MM.1S (cell line): ENCODE data around the gene SPOCK3.

Experiments used
- DNase-seq: peaks from one replicate; pipeline ENCODE4 v3.0.0-alpha.2; 2015
- H2AFZ ChIP-seq: fragments of 300-600 bp; sonication (generic); 2 replicates; pipeline ENCODE4 v1.6.0; 2016; ENCODE audit warnings: antibody characterized with exemption, low read length
- H3F3A ChIP-seq: fragments of 300-600 bp; sonication (generic); 2 replicates; pipeline ENCODE4 v1.6.1; 2016; ENCODE audit warnings: mild to moderate bottlenecking, antibody characterized with exemption, low read length, moderate library complexity, mixed read lengths; ENCODE audit not compliant: insufficient read depth
- H3K27ac ChIP-seq: fragments of 300-600 bp; sonication (generic); 2 replicates; pipeline ENCODE4 v1.5.1; 2016; ENCODE audit warnings: mild to moderate bottlenecking, low read length
- H3K27me3 ChIP-seq: fragments of 300-600 bp; sonication (generic); replicated peaks from 2 replicates; pipeline ENCODE4 v1.6.0; 2016; ENCODE audit warnings: low read length; ENCODE audit not compliant: insufficient read depth
- H3K36me3 ChIP-seq: fragments of 300-600 bp; sonication (generic); replicated peaks from 2 replicates; pipeline ENCODE4 v1.6.1; 2016; ENCODE audit warnings: mild to moderate bottlenecking, low read length, mixed read lengths; ENCODE audit not compliant: insufficient read depth
- H3K4me1 ChIP-seq: fragments of 300-600 bp; sonication (generic); 2 replicates; pipeline ENCODE4 v1.6.1; 2016; ENCODE audit warnings: low read length, mixed read lengths
- H3K4me2 ChIP-seq: fragments of 300-600 bp; sonication (generic); 2 replicates; pipeline ENCODE4 v1.6.0; 2016; ENCODE audit warnings: low read depth, low read length
- H3K4me3 ChIP-seq: fragments of 300-600 bp; sonication (generic); 2 replicates; pipeline ENCODE4 v1.5.1; 2016; ENCODE audit warnings: low read length, mixed read lengths
- H3K79me2 ChIP-seq: fragments of 300-600 bp; sonication (generic); 2 replicates; pipeline ENCODE4 v1.6.1; 2016; ENCODE audit warnings: mixed run types, low read length, mixed read lengths
- H3K9ac ChIP-seq: fragments of 300-600 bp; sonication (generic); 2 replicates; pipeline ENCODE4 v1.6.1; 2016; ENCODE audit warnings: low read length, mixed read lengths
- H3K9me2 ChIP-seq: fragments of 300-600 bp; sonication (generic); replicated peaks from 2 replicates; pipeline ENCODE4 v1.6.1; 2016; ENCODE audit warnings: mild to moderate bottlenecking, low read length, mixed read lengths; ENCODE audit not compliant: insufficient read depth
- H3K9me3 ChIP-seq: fragments of 300-600 bp; sonication (generic); replicated peaks from 2 replicates; pipeline ENCODE4 v1.6.1; 2016; ENCODE audit warnings: mild to moderate bottlenecking, low read length, mixed read lengths; ENCODE audit not compliant: insufficient read depth
- H4K20me1 ChIP-seq: fragments of 300-600 bp; sonication (generic); 2 replicates; pipeline ENCODE4 v1.6.1; 2016; ENCODE audit warnings: mild to moderate bottlenecking, low read length, moderate library complexity, mixed read lengths; ENCODE audit not compliant: insufficient read depth
- CTCF ChIP-seq: fragments of 300-600 bp; sonication (generic); IDR thresholded peaks from 2 replicates; pipeline ENCODE4 v1.5.1; 2016; ENCODE audit warnings: antibody characterized with exemption, low read length, mixed read lengths
- EZH2 ChIP-seq: fragments of 300-600 bp; sonication (generic); optimal IDR thresholded peaks from 2 replicates; pipeline ENCODE3; 2017; ENCODE audit warnings: low read depth, mild to moderate bottlenecking, antibody characterized with exemption, low read length, mixed read lengths
- EZH2phosphoT487 ChIP-seq: fragments of 300-600 bp; sonication (generic); IDR thresholded peaks from 2 replicates; pipeline ENCODE4 v1.6.1; 2018; ENCODE audit warnings: antibody characterized with exemption, low read length

Gene SPOCK3

GRCh38 chr4:166839615-166840251 lies 394.6 kb downstream of the SPOCK3 start:
- H3K4me2 ChIP-seq: no peak overlapping the region
- no peak overlapping the region for H3K4me3 ChIP-seq
- H4K20me1 ChIP-seq: no peaks in the 10 kb centered on the region
- no peaks in the 10 kb centered on the region for H3K9me3 ChIP-seq
- no peak for DNase-seq
- H2AFZ ChIP-seq: no peak overlapping the region
- H3K9ac ChIP-seq: no peak overlapping the region
- H3F3A ChIP-seq: no peaks in the 10 kb centered on the region
- no peak overlapping the region for H3K27ac ChIP-seq
- no peaks in the 10 kb centered on the region for H3K4me1 ChIP-seq
- H3K9me2 ChIP-seq: no peaks in the 10 kb centered on the region
- H3K27me3 ChIP-seq: no peaks in the 10 kb centered on the region
- TF ChIP-seq EZH2phosphoT487 (no peak), EZH2 (no peak), CTCF (no peak)
- no peaks in the 10 kb centered on the region for H3K79me2 ChIP-seq
- no peaks in the 10 kb centered on the region for H3K36me3 ChIP-seq

DNA sequence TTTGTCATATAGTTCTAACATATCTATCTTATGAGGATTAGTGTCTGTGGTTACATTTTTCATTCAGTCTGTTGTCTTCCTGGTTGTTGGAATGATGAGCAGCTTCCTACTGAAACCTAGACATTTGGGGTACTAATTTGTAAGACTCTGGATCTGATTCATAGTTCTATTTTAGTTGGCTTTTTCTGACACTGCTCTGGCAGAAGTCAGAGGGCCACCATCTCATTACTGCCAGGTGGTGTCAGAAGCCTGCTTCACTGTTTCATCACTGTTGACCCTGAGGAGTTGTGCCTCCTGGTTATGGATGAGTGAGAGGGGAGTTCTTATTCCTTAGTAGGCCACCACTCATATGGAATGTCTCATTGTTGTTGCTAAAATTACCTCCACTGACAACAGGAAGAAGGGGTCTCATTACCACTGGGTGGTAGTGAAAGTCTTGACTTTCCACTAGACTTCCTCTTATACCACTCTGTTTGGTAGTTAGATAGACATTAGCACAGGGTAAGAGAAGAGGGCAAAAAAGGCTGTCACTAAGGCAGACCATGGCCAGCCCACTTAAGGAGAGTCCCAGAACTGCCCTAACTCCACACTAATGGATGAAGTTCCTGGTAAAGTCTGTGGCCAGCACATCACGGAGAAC lies 395.2 kb downstream of the SPOCK3 start:
- no peak for DNase-seq
- TF ChIP-seq EZH2phosphoT487: no peak
- Histone ChIP-seq H3K27ac (no peak overlapping the region), H3F3A (no peaks in the 10 kb centered on the region), H3K9me2 (no peaks in the 10 kb centered on the region), H3K79me2 (no peaks in the 10 kb centered on the region), H3K4me1 (no peaks in the 10 kb centered on the region), H3K27me3 (no peaks in the 10 kb centered on the region), H3K4me2 (no peak overlapping the region), H4K20me1 (no peaks in the 10 kb centered on the region), H3K4me3 (no peak overlapping the region), H2AFZ (no peak overlapping the region), H3K36me3 (no peaks in the 10 kb centered on the region), H3K9me3 (no peaks in the 10 kb centered on the region), H3K9ac (no peak overlapping the region)

DNA sequence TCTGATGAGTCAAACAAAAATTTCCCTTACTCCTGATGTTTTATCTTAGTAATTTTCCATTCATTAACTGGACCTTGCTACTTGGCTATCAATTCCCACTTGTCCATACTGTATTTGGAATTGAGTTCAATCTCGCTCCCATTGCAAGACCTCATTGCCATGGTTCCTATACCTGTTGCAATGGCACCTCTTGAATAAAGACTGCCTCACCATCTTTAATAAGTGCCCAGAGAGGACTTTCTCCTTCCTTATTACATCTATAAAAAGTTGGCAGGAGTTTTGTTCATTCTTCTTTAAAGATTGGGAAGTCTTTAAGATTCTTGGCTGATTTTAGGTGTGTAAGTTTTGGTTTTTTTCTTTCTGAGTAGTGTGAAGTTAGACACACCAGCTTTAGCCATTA lies 397.4 kb downstream of the SPOCK3 start:
- H3K4me3 ChIP-seq: no peak overlapping the region
- H3K36me3 ChIP-seq: no peaks in the 10 kb centered on the region
- TF ChIP-seq EZH2phosphoT487: no peak
- TF ChIP-seq EZH2: no peak
- TF ChIP-seq CTCF: no peak
- H3K27ac ChIP-seq: no peak overlapping the region
- no peaks in the 10 kb centered on the region for H3K27me3 ChIP-seq
- no peak for DNase-seq
- H3K4me1 ChIP-seq: no peaks in the 10 kb centered on the region
- H3K9me2 ChIP-seq: no peaks in the 10 kb centered on the region
- no peaks in the 10 kb centered on the region for H3K9me3 ChIP-seq
- no peaks in the 10 kb centered on the region for H3K79me2 ChIP-seq
- no peak overlapping the region for H3K9ac ChIP-seq
- H3K4me2 ChIP-seq: no peak overlapping the region
- no peaks in the 10 kb centered on the region for H4K20me1 ChIP-seq
- H2AFZ ChIP-seq: no peak overlapping the region
- H3F3A ChIP-seq: no peaks in the 10 kb centered on the region

DNA sequence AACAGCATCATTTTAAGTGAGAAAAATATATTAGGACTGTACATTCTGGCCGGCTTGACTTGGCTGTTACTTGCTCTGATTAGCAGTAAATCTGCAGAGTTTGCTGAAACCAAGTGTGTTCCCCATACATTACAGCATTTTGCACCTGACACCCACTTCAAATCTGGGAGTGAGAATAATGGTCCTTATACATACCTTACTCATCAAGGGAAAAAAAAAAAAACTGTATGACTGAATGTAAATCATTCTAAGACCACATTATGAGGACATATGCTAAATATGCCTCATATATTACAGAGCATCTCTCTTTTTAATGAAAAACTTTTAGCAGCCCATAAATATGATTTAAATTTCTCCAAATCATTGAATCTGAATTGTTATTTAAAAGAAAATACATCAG lies 406.7 kb downstream of the SPOCK3 start:
- no peak for TF ChIP-seq CTCF
- no peak for TF ChIP-seq EZH2
- TF ChIP-seq EZH2phosphoT487: no peak
- Histone ChIP-seq H3K36me3 (no peaks in the 10 kb centered on the region), H3K9ac (no peak overlapping the region), H4K20me1 (no peaks in the 10 kb centered on the region), H3F3A (no peaks in the 10 kb centered on the region), H2AFZ (no peak overlapping the region), H3K4me3 (no peak overlapping the region), H3K9me2 (no peaks in the 10 kb centered on the region), H3K79me2 (no peaks in the 10 kb centered on the region), H3K4me2 (no peak overlapping the region), H3K9me3 (no peaks in the 10 kb centered on the region), H3K27ac (no peak overlapping the region), H3K4me1 (no peaks in the 10 kb centered on the region), H3K27me3 (no peaks in the 10 kb centered on the region)
- DNase-seq: no peak
